ENCODE results near the gene CASP3.
"Not testable (repeated sequence)": the region's sequence is repeated elsewhere in the genome, so short reads cannot be mapped to it uniquely, and the experiment has no call there.

CASP3 gene

DNA sequence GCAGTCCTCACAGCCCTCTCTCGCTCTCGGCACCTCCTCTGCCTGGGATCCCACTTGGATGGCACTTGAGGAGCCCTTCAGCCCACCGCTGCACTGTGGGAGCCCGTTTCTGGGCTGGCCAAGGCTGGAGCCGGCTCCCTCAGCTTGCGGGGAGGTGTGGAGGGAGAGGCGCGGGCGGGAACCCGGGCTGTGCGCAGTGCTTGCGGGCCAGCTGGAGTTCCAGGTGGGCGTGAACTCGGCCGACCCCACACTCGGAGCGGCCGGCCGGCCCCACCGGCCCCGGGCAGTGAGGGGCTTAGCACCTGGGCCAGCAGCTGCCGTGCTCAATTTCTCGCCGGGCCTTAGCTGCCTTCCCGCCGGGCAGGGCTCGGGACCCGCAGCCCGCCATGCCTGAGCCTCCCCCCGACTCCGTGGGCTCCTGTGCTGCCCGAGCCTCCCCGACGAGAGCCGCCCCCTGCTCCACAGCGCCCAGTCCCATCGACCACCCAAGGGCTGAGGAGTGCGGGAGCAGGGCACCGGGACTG is 57.4 kb downstream of the CASP3 start:
- not testable (repeated sequence) for DNase-seq

GRCh38 chr4:184591070-184591677 is 58.1 kb downstream of the CASP3 start:
- DNase-seq = no peak

DNA sequence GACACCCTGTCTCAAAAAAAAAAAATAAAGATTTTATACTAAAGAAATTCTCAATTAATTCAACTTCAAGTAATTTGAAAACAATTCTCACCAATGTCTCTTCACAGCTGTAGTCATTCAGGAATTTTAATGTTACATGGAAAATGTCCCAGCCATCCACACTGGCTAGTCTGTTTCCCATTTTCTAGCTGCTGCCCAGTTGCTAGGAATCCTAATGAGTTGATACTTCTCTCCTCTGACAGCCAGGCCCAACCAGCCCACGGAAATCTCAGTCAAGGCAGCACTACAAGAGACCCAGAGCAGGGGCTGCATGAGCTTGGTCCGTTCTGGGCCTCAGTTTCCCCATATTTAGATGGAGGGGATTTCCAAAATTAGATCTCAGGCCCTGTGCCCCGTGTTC is 59.1 kb downstream of the CASP3 start:
- no peak for DNase-seq

GRCh38 chr4:184588893-184589292 is 60.4 kb downstream of the CASP3 start:
- DNase-seq = no peak

DNA sequence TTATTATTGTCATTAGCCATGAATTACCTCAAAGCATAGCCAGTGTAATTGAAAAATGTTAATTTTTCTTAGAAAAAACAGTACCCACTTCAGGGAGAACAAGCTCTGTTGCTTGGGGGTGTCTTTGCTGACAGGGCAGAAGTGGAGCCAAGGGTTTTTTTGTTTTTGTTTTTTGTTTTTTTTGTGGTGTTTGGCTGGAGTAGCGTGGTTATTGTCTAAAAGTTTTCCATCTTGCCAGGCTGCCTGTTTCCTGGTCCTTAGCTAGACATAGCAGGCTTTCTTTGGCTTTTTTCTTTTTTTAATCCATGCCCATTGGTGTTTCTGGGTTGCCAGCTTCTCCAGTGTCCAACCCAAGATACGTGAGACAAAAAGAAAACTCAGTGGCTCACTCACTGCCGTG is 61.5 kb downstream of the CASP3 start:
- no peak for DNase-seq

- no peak for DNase-seq
These were observed 62.0 kb downstream of the CASP3 start for GRCh38 chr4:184587221-184587620.

DNA sequence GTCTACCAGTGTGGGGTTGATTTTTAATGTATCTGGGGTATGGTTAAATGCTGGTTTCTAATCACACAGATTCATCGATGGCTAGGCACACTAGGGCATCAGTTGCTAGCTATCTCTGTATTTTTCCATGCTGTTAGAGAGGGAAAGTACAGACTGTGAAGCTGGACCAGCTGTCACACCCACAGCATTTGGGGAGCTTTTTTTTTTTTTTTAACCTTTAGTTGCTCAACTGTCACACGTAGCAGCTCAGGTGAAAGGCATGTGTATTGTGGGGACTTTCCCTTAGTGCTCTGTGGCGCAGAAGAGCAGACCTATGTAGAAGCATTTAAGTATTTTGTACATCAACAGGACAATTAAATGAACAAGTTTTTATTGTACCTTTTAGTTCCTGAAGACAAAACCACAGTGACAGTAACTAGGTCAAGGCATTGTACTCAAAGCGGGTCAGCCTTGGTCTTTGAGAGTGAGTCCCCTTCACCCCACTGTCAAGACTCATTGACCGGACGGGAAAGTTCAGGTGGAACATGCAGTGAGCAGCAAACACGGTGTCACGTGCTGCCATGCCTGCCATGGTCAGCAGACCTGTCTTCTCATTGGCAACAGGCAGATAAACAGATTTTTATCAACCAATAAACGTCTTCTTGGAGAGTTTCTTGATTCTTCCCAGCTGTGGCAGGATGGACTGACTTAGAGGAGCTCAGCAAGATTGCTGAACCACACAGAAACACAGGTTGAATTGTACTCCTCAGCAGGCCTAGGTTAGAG is 65.3 kb downstream of the CASP3 start:
- no peak for DNase-seq
